Fibroblast of lung (primary cell): ENCODE measurements around the gene TRIM40. TPM values are rescaled to one million over a fixed set of nuclear protein-coding genes. Genes with fewer than 3 reads are reported as not detected.

Experiments used
- DNase-seq, 2 donors: peaks; one replicate each; pipeline versions ENCODE4 v3.0.0 to v3.0.0-alpha.2; 2010; ENCODE audit warnings: low read depth in 2 of 2
- H2AFZ ChIP-seq: 2 replicates; pipeline ENCODE4 v1.5.1; 2012; ENCODE audit warnings: low read length, control low read depth, inconsistent platforms
- H3K27ac ChIP-seq: 2 replicates; pipeline ENCODE4 v1.5.1; 2011; ENCODE audit warnings: low read length, control low read depth; ENCODE audit not compliant: insufficient read depth
- H3K27me3 ChIP-seq: 2 replicates; pipeline ENCODE4 v1.5.1; 2011; ENCODE audit warnings: mild to moderate bottlenecking, low read length; ENCODE audit not compliant: control insufficient read depth, insufficient read depth
- H3K36me3 ChIP-seq: 2 replicates; pipeline ENCODE4 v1.5.1; 2011; ENCODE audit warnings: low read length; ENCODE audit not compliant: control insufficient read depth, insufficient read depth
- H3K4me1 ChIP-seq: 2 replicates; pipeline ENCODE4 v1.5.1; 2011; ENCODE audit warnings: low read length; ENCODE audit not compliant: control insufficient read depth, insufficient read depth; ENCODE audit errors: extremely low read depth
- H3K4me2 ChIP-seq: 2 replicates; pipeline ENCODE4 v1.5.1; 2011; ENCODE audit warnings: low read length, control low read depth; ENCODE audit not compliant: insufficient read depth; ENCODE audit errors: extremely low read depth
- H3K4me3 ChIP-seq, 4 experiments: fragments of 200-600 bp in 1 of 4; sonication (generic) in 1 of 4; replicated peaks in 1 of 4; 2 replicates each; pipeline ENCODE4 v1.5.1; 2011 to 2016; ENCODE audit warnings: low read length in 4 of 4, low read depth in 3 of 4, mild to moderate bottlenecking in 3 of 4, control low read depth in 2 of 4, inconsistent platforms in 1 of 4, mixed read lengths in 1 of 4; ENCODE audit not compliant: insufficient read depth in 1 of 4; ENCODE audit errors: control extremely low read depth in 1 of 4
- H3K79me2 ChIP-seq: 2 replicates; pipeline ENCODE4 v1.5.1; 2012; ENCODE audit warnings: mild to moderate bottlenecking, low read length, inconsistent platforms; ENCODE audit not compliant: control insufficient read depth, insufficient read depth
- H3K9ac ChIP-seq: 2 replicates; pipeline ENCODE4 v1.5.1; 2011; ENCODE audit warnings: mild to moderate bottlenecking, low read length, control low read depth; ENCODE audit not compliant: insufficient read depth
- H3K9me3 ChIP-seq: 2 replicates; pipeline ENCODE4 v1.5.1; 2012; ENCODE audit warnings: low read depth, low read length; ENCODE audit not compliant: control insufficient read depth, insufficient read depth
- H4K20me1 ChIP-seq: 2 replicates; pipeline ENCODE4 v1.5.1; 2011; ENCODE audit warnings: low read length; ENCODE audit not compliant: control insufficient read depth, insufficient read depth; ENCODE audit errors: extremely low read depth
- EZH2 ChIP-seq: IDR thresholded peaks from 2 replicates; pipeline ENCODE4 v1.5.1; 2012; ENCODE audit warnings: low read length, control low read depth, mild to moderate bottlenecking; ENCODE audit errors: missing control alignments
- polyA plus RNA-seq, 2 donors: library from polyadenylated mRNA; depleted of rRNA in 1 of 2; stranded (reverse) in 1 of 2; unstranded in 1 of 2; fragments of >200 nt; gene quantifications; 2 replicates each; pipeline ENCODE4 v1.2.1, GENCODE V29; 2011 to 2012; ENCODE audit warnings: missing spikeins in 1 of 2
- total RNA-seq: library from RNA; depleted of rRNA; stranded (reverse); fragments of >200 nt; gene quantifications from 2 replicates; pipeline ENCODE4 v1.2.1, GENCODE V29; 2014
- TF ChIP-seq, protein P1 (sequence below), 2 donors: IDR thresholded peaks in 1 of 2; conservative IDR thresholded peaks in 1 of 2; 1 replicate in 1 of 2; 2 replicates in 1 of 2; pipeline ENCODE4 v1.5.1; 2011 to 2012; ENCODE audit warnings: low read length in 2 of 2, control low read depth in 1 of 2, inconsistent platforms in 1 of 2, low read depth in 1 of 2, mild to moderate bottlenecking in 1 of 2

The TRIM40 gene
- total and polyA plus RNA-seq, 2 donors (not counting 1 experiment from before 2014, with no cell fraction given): not detected

- Histone ChIP-seq H3K36me3 (no peaks in the 10 kb centered on the region), H3K4me2 (no peak overlapping the region), H3K27me3 (peaks cover 3% of the 10 kb centered on the region), H3K27ac (no peak overlapping the region), H4K20me1 (no peaks in the 10 kb centered on the region), H3K4me3 (no peak overlapping the region), H3K9me3 (no peaks in the 10 kb centered on the region), H3K9ac (no peak overlapping the region), H3K79me2 (no peaks in the 10 kb centered on the region), H3K4me1 (peaks cover 6% of the 10 kb centered on the region), H2AFZ (no peak overlapping the region)
- DNase-seq: peak; percentile 22 to 77
- TF ChIP-seq, protein P1, sequence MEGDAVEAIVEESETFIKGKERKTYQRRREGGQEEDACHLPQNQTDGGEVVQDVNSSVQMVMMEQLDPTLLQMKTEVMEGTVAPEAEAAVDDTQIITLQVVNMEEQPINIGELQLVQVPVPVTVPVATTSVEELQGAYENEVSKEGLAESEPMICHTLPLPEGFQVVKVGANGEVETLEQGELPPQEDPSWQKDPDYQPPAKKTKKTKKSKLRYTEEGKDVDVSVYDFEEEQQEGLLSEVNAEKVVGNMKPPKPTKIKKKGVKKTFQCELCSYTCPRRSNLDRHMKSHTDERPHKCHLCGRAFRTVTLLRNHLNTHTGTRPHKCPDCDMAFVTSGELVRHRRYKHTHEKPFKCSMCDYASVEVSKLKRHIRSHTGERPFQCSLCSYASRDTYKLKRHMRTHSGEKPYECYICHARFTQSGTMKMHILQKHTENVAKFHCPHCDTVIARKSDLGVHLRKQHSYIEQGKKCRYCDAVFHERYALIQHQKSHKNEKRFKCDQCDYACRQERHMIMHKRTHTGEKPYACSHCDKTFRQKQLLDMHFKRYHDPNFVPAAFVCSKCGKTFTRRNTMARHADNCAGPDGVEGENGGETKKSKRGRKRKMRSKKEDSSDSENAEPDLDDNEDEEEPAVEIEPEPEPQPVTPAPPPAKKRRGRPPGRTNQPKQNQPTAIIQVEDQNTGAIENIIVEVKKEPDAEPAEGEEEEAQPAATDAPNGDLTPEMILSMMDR (conservative IDR thresholded peaks at IDR 0.05 in 1 of 2, IDR thresholded peaks at IDR 0.05 in 1 of 2; ENCODE audit: low read depth in 1 of 2, low read length in 2 of 2): no peak
- TF ChIP-seq EZH2: no peak
These were observed 19.0 kb downstream of the TRIM40 start for GRCh38 chr6:30154709-30155519.

DNA sequence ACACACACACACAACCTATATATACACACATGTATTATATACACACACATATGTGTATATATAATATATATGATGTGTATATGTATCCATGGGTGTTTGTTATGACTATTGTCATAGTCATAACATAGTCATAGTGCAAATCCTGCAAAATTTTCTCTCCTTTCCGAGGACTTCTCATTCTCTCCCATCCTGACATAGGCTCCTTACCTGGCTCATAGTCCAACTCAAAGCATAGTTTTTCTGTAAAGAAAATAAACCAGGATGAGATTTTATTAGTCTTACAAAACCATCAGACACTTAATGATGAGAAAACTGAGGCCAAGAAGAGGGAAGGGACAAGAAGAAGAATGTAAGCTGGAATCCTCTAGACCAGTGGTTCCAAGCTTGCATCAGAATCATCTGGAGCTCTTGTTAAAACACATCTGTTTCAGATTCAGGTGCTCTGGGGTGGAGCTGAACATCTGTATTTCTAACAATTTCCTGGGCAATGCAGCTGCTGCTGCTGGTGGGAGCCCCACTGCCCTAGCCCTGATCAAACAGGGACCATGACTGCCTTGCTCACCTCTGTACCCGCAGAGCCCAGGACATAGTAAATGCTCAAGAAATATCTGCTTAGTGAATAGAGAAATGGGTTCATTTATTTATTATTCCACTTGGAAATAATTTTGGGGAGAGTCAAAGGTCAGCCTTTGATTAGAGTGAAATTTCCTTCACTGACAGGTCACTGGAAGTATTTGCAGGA lies 19.8 kb downstream of the TRIM40 start:
- H3K9me3 ChIP-seq: no peaks in the 10 kb centered on the region
- no peak for DNase-seq

DNA sequence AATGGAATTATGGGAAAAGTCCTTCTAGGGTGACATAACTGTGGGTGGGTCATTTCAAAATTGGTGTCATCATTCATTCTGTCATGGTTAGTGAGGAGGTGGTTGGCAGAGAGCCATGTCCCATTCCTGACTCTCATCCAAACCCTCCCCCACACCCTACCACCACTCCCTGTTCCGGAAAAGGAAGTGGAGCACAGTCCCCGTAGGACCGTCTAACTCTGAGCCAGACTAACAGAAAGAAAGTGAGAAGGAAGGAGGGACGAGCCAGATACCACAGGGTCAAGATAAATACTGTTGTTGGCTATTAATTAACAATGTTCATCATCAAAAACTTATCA lies 20.3 kb downstream of the TRIM40 start:
- Histone ChIP-seq H3K27me3 (peaks cover 3% of the 10 kb centered on the region), H3K9ac (no peak overlapping the region), H3K27ac (no peak overlapping the region), H4K20me1 (no peaks in the 10 kb centered on the region), H3K4me1 (peaks cover 6% of the 10 kb centered on the region), H3K36me3 (no peaks in the 10 kb centered on the region), H2AFZ (no peak overlapping the region), H3K4me2 (no peak overlapping the region), H3K9me3 (no peaks in the 10 kb centered on the region), H3K79me2 (no peaks in the 10 kb centered on the region), H3K4me3 (no peak overlapping the region)
- DNase-seq: peak; percentile 26 to 53
- TF ChIP-seq EZH2: no peak
- TF ChIP-seq, protein P1 (conservative IDR thresholded peaks at IDR 0.05 in 1 of 2, IDR thresholded peaks at IDR 0.05 in 1 of 2; ENCODE audit: low read depth in 1 of 2, low read length in 2 of 2): no peak

More for the DNA sequence above, 19.8 kb downstream of the TRIM40 start:
- TF ChIP-seq, protein P1 (conservative IDR thresholded peaks at IDR 0.05 in 1 of 2, IDR thresholded peaks at IDR 0.05 in 1 of 2; ENCODE audit: low read depth in 1 of 2, low read length in 2 of 2): no peak
- TF ChIP-seq EZH2: no peak
- peaks cover 3% of the 10 kb centered on the region for H3K27me3 ChIP-seq
- H3K4me1 ChIP-seq: peaks cover 6% of the 10 kb centered on the region
- no peak overlapping the region for H3K9ac ChIP-seq
- no peaks in the 10 kb centered on the region for H3K79me2 ChIP-seq
- no peak overlapping the region for H2AFZ ChIP-seq
- no peak overlapping the region for H3K4me3 ChIP-seq
- H3K27ac ChIP-seq: no peak overlapping the region
- H3K4me2 ChIP-seq: no peak overlapping the region
- no peaks in the 10 kb centered on the region for H4K20me1 ChIP-seq
- no peaks in the 10 kb centered on the region for H3K36me3 ChIP-seq
